Stomach (tissue), 9 donors: ENCODE measurements around the gene CFAP74. TPM values are rescaled to one million over a fixed set of nuclear protein-coding genes. Genes with fewer than 3 reads are reported as not detected.

ENCODE experiments used
- DNase-seq, 2 donors: peaks; one replicate each; pipeline versions ENCODE4 v3.0.0 to v3.0.0-alpha.2; 2013 to 2019
- H3K27ac ChIP-seq, 5 donors: fragments of 200-600 bp in 4 of 5; sonication (generic) in 4 of 5; one replicate each; pipeline ENCODE4 v1.5.1; 2013 to 2019; ENCODE audit warnings: mild to moderate bottlenecking in 1 of 5, moderate library complexity in 1 of 5
- H3K27me3 ChIP-seq, 3 donors: fragments of 200-600 bp; sonication (generic); one replicate each; pipeline ENCODE4 v1.5.1; 2017 to 2019; ENCODE audit warnings: mixed run types in 1 of 3
- H3K36me3 ChIP-seq, 4 donors: fragments of 200-600 bp; sonication (generic); 1 replicate in 3 of 4; 2 replicates in 1 of 4; pipeline ENCODE4 v1.5.1; 2016 to 2019
- H3K4me1 ChIP-seq, 4 donors: fragments of 200-600 bp; sonication (generic); one replicate each; pipeline ENCODE4 v1.5.1; 2016 to 2019
- H3K4me3 ChIP-seq, 4 donors: fragments of 200-600 bp; sonication (generic) in 3 of 4; one replicate each; pipeline ENCODE4 v1.5.1; 2016 to 2019; ENCODE audit warnings: mild to moderate bottlenecking in 1 of 4
- H3K9me3 ChIP-seq, 4 donors: fragments of 200-600 bp; sonication (generic); one replicate each; pipeline ENCODE4 v1.5.1; 2016 to 2019
- EP300 ChIP-seq: sonication (generic); formaldehyde crosslinking; IDR thresholded peaks from one replicate; pipeline ENCODE4 v1.6.1; 2017; ENCODE audit warnings: antibody characterized with exemption
- POLR2A ChIP-seq, 4 donors: fragments of 450-650 bp; IDR thresholded peaks; one replicate each; pipeline ENCODE4 v1.6.1; 2016; ENCODE audit warnings: antibody characterized with exemption in 4 of 4, control low read depth in 2 of 4, mild to moderate bottlenecking in 1 of 4, moderate library complexity in 1 of 4
- POLR2AphosphoS5 ChIP-seq, 3 donors: sonication (generic); formaldehyde crosslinking; IDR thresholded peaks; one replicate each; pipeline ENCODE4 v1.6.1; 2016; ENCODE audit warnings: antibody characterized with exemption in 3 of 3
- WGBS, 5 donors: extraction: QIAGEN DNeasy Blood & Tissue Kit in 3 of 5; methylation state at CpG; one replicate each; pipeline versions ENCODE4 v1.1.5 to v1.1.7; 2013 to 2018; 5-methylcytosine and 5-hydroxymethylcytosine counted together
- intact Hi-C: fragments of 100-400 bp; cut with DNase I; formaldehyde crosslinking; loops from one replicate; pipeline ENCODE4 v1.15.1; 2023; ENCODE audit warnings: low total_unique reads
- polyA plus RNA-seq, 3 donors: library from polyadenylated mRNA; stranded (reverse); fragments of 200-250 nt; gene quantifications; one replicate each; pipeline ENCODE4 v1.2.3, GENCODE V29; 2013
- total RNA-seq, 5 donors: library from RNA; depleted of rRNA; stranded (reverse); fragments of >200 nt; gene quantifications; one replicate each; pipeline versions ENCODE4 v1.1.0 to v1.2.3, GENCODE V29; 2014 to 2016
- TF ChIP-seq, protein P1 (sequence below), 7 experiments: fragments of 450-650 bp in 4 of 7; fragments of 200-600 bp in 3 of 7; sonication (generic) in 3 of 7; IDR thresholded peaks; one replicate each; pipeline ENCODE4 v1.5.1; 2016 to 2019; ENCODE audit warnings: antibody characterized with exemption in 7 of 7, control low read depth in 2 of 7, mild to moderate bottlenecking in 1 of 7
- donor health status: healthy with polysubstance abuse.
- donor health status: Bipolar disorder and iron deficiency.
- donor health status: healthy.

The CFAP74 gene
- total and polyA plus RNA-seq, 8 donors: under 0.01 TPM; not detected in 7

DNA sequence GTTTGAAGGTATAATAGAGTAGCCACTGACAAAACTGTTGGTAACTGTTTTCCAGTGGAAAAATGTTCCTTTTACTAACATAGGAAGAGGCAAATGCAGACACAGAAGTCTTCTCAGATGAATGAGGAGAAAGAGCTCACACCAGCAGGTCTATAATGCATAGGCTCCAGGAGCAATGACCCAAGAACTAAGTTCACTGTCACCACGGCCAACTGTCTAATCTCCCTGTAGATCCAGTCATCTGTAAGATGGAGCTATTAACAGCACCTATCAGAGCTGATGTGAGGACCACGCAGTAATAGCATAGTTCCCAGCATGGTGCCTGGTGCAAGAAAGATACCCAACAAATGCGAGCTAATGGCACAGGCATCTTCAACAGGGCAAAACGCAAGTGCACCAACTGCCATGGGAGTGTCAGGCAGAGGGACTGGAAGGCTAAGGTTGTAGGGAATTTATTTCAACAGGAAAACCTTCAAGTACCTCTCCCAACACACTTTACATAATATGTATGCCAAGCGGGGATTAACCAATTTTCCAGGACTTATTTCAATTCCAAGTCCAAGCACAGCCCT, 125.6 kb downstream of the CFAP74 start:
- TF ChIP-seq POLR2AphosphoS5 (IDR thresholded peaks at IDR 0.05): no peak
- TF ChIP-seq, protein P1, sequence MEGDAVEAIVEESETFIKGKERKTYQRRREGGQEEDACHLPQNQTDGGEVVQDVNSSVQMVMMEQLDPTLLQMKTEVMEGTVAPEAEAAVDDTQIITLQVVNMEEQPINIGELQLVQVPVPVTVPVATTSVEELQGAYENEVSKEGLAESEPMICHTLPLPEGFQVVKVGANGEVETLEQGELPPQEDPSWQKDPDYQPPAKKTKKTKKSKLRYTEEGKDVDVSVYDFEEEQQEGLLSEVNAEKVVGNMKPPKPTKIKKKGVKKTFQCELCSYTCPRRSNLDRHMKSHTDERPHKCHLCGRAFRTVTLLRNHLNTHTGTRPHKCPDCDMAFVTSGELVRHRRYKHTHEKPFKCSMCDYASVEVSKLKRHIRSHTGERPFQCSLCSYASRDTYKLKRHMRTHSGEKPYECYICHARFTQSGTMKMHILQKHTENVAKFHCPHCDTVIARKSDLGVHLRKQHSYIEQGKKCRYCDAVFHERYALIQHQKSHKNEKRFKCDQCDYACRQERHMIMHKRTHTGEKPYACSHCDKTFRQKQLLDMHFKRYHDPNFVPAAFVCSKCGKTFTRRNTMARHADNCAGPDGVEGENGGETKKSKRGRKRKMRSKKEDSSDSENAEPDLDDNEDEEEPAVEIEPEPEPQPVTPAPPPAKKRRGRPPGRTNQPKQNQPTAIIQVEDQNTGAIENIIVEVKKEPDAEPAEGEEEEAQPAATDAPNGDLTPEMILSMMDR (IDR thresholded peaks at IDR 0.05): no peak
- no peak for TF ChIP-seq EP300
- no peak for TF ChIP-seq POLR2A (IDR thresholded peaks at IDR 0.05)
- peaks cover 6 to 38% (median 29%) of the 10 kb centered on the region in 4 donors for H3K36me3 ChIP-seq
- intact Hi-C loops: no loop called here
- H3K27me3 ChIP-seq: no peaks in the 10 kb centered on the region
- no peak overlapping the region for H3K27ac ChIP-seq
- H3K9me3 ChIP-seq: no peaks in the 10 kb centered on the region
- H3K4me3 ChIP-seq: no peak overlapping the region
- H3K4me1 ChIP-seq: peaks cover 37 to 95% (median 70%) of the 10 kb centered on the region in 4 donors
- DNase-seq: no peak
- 79 to 93% (median 84%) methylated on average over 5 of the region's 5 CpGs for WGBS, 5 donors

DNA sequence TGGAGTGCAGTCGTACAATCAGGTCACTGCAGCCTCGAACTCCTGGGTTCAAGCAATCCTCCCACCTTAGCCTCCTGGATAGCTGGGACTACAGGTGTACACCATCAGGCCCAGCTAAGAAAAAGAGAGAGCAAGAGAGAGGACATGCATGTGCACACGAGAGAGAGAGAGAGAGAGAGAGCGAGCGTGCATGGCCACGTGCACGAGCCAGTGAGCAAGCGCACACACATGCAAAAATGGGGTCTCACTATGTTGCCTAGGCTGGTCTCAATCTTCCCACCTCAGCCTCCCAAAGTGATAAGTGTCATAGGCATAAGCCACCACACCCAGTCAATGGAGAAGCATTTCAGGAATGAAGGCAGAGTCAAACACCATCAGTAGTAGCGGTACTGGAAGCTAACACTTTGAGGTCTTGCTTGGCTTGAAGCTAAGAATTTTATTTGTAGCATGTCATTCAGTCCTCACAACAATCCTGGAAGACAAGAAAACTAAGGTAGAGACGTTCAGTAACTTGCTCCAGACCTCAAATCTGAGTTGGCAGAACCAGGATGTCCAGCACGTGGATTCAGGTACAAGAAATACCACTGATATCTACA, 127.2 kb downstream of the CFAP74 start:
- TF ChIP-seq POLR2A (IDR thresholded peaks at IDR 0.05): no peak
- TF ChIP-seq, protein P1 (IDR thresholded peaks at IDR 0.05): no peak
- Histone ChIP-seq H3K27ac (no peak overlapping the region), H3K9me3 (no peaks in the 10 kb centered on the region), H3K4me3 (no peak overlapping the region), H3K36me3 (peaks cover 6 to 39% (median 29%) of the 10 kb centered on the region in 4 donors), H3K4me1 (peaks cover 37 to 95% (median 69%) of the 10 kb centered on the region in 4 donors), H3K27me3 (no peaks in the 10 kb centered on the region)
- DNase-seq: no peak
- intact Hi-C loops: no loop called here
- 63 to 84% (median 74%) methylated on average over 11 of the region's 11 CpGs for WGBS, 5 donors

DNA sequence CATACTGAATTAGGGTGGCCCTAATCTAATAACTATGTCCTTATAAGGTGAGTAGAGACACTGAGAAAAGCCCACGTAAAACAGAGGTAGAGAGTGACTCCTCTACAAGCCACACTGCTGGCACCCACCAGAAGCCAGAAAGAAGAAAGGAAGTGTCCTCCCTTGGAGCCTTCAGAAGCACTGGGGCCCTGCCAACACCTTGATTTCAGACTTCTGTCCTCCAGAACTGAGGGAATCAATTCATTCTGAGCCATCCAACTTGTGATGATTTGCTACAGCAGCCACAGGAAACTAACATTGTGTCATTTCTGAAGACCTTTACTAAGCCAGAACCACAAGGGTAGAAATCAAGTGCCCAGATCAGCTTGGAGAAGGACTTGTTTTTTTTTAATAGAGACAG, 127.7 kb downstream of the CFAP74 start:
- intact Hi-C loops: no loop called here
- Histone ChIP-seq H3K27ac (no peak overlapping the region), H3K4me1 (peaks cover 32 to 95% (median 66%) of the 10 kb centered on the region in 4 donors), H3K36me3 (peaks cover 6 to 39% (median 29%) of the 10 kb centered on the region in 4 donors), H3K27me3 (no peaks in the 10 kb centered on the region), H3K9me3 (no peaks in the 10 kb centered on the region), H3K4me3 (no peak overlapping the region)
- 62 to 100% (median 84%) methylated on average over 1 of the region's 1 CpG for WGBS, 5 donors
- no peak for DNase-seq
- no peak for TF ChIP-seq EP300
- TF ChIP-seq POLR2AphosphoS5 (IDR thresholded peaks at IDR 0.05): no peak
- TF ChIP-seq, protein P1 (IDR thresholded peaks at IDR 0.05): no peak
- no peak for TF ChIP-seq POLR2A (IDR thresholded peaks at IDR 0.05)

DNA sequence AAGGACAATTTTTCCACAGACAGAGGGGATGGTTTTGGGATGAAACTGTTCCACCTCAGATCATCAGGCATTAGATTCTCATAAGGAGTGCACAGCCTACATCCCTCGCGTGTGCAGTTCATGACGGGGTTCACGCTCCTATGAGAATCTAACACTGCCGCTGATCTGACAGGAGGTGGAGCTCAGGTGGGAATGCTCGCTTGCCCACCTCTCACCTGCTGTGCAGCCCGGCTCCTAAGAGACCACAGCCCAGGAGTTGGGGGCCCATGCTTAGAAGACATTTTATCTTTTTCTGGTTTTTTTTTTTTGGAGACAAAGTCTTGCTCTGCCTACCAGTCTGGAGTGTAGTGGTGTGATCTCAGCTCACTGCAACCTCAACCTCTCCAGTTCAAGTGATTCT, 128.7 kb downstream of the CFAP74 start:
- DNase-seq: no peak
- no peak for TF ChIP-seq POLR2A (IDR thresholded peaks at IDR 0.05)
- no peak for TF ChIP-seq POLR2AphosphoS5 (IDR thresholded peaks at IDR 0.05)
- TF ChIP-seq, protein P1 (IDR thresholded peaks at IDR 0.05): no peak
- TF ChIP-seq EP300: no peak
- intact Hi-C loops: no loop called here
- 96 to 100% (median 99%) methylated on average over 7 of the region's 7 CpGs for WGBS, 5 donors
- no peak overlapping the region for H3K4me3 ChIP-seq
- H3K36me3 ChIP-seq: peaks cover 6 to 39% (median 29%) of the 10 kb centered on the region in 4 donors
- peaks cover 26 to 95% (median 65%) of the 10 kb centered on the region in 4 donors for H3K4me1 ChIP-seq
- no peaks in the 10 kb centered on the region for H3K9me3 ChIP-seq
- no peak overlapping the region for H3K27ac ChIP-seq
- H3K27me3 ChIP-seq: no peaks in the 10 kb centered on the region
